Activated CD4-positive, alpha-beta memory T cell treated with anti-CD3 and anti-CD28 coated beads, Interleukin-2, amount 10 ng/mL, durations not matched to agents 7 days and 5 days (primary cell): ENCODE data around the gene AKT2. TPM values are rescaled to one million over a fixed set of nuclear protein-coding genes. Genes with fewer than 3 reads are reported as not detected.
"Not testable (repeated sequence)": the region's sequence is repeated elsewhere in the genome, so short reads cannot be mapped to it uniquely, and the experiment has no call there.

ENCODE experiments used
- CTCF ChIA-PET: fragments of 350-600 bp; sonication (Branson Sonifier 250); formaldehyde crosslinking; loops from one replicate; lab custom pipeline; 2021; ENCODE audit warnings: antibody characterized with exemption, inconsistent platforms; lab: Charles Lee
- POLR2A ChIA-PET: fragments of 350-600 bp; sonication (Branson Sonifier 250); formaldehyde crosslinking; loops from one replicate; lab custom pipeline; 2021; ENCODE audit warnings: antibody characterized with exemption; lab: Charles Lee
- DNase-seq: peaks from one replicate; pipeline ENCODE4 v3.0.0-alpha.2; 2020
- H3K27ac Mint-ChIP-seq: one replicate; pipeline ENCODE4 v1.8.0; 2021; ENCODE audit warnings: mild to moderate bottlenecking, mixed read lengths
- H3K27me3 Mint-ChIP-seq: one replicate; pipeline ENCODE4 v1.8.0; 2021; ENCODE audit warnings: mixed read lengths
- H3K36me3 Mint-ChIP-seq: one replicate; pipeline ENCODE4 v1.8.0; 2021; ENCODE audit warnings: low read depth, mixed read lengths
- H3K4me1 Mint-ChIP-seq: one replicate; pipeline ENCODE4 v1.8.0; 2021; ENCODE audit warnings: mixed read lengths
- H3K4me3 Mint-ChIP-seq: one replicate; pipeline ENCODE4 v1.8.0; 2021; ENCODE audit warnings: mild to moderate bottlenecking, mixed read lengths
- H3K9me3 Mint-ChIP-seq: one replicate; pipeline ENCODE4 v1.8.0; 2021; ENCODE audit warnings: mixed read lengths
- total RNA-seq, 2 experiments: library from RNA; stranded (reverse); gene quantifications; one replicate each; pipeline ENCODE4 v1.2.3, GENCODE V29; 2021

Gene AKT2
- total RNA-seq, 2 experiments from 2014 or later: 142 to 150 TPM

- peaks cover 20% of the 10 kb centered on the region for H3K4me1 Mint-ChIP-seq
- DNase-seq: peak; percentile 76
Observed at GRCh38 chr19:40221858-40222619, 63.1 kb downstream of the AKT2 start.

GRCh38 chr19:40220674-40221073 is 64.5 kb downstream of the AKT2 start:
- peaks cover 58% of the 10 kb centered on the region for H3K27me3 Mint-ChIP-seq
- ChIA-PET CTCF (interaction anchor here (1.2 kb wide), 1 partner anchor 81 kb away, joined by 6 read pairs; no protein-coding TSS in a partner anchor), POLR2A (no interaction called here)
- peaks cover 3% of the 10 kb centered on the region for H3K9me3 Mint-ChIP-seq
- DNase-seq: no peak
- H3K27ac Mint-ChIP-seq: no peak overlapping the region
- no peak overlapping the region for H3K4me3 Mint-ChIP-seq
- peaks cover 17% of the 10 kb centered on the region for H3K4me1 Mint-ChIP-seq
- H3K36me3 Mint-ChIP-seq: peaks cover 3% of the 10 kb centered on the region

More at GRCh38 chr19:40221858-40222619, 63.1 kb downstream of the AKT2 start:
- Mint-ChIP-seq H3K9me3 (peaks cover 3% of the 10 kb centered on the region), H3K27ac (no peak overlapping the region), H3K36me3 (peaks cover 3% of the 10 kb centered on the region), H3K27me3 (peaks cover 57% of the 10 kb centered on the region), H3K4me3 (no peak overlapping the region)
- CTCF ChIA-PET: no interaction called here
- POLR2A ChIA-PET: no interaction called here

GRCh38 chr19:40219721-40220276 is 65.3 kb downstream of the AKT2 start:
- POLR2A ChIA-PET: interaction anchor here (1.0 kb wide), 1 partner anchor 76 kb away, joined by 3 read pairs; no protein-coding TSS in a partner anchor
- H3K4me1 Mint-ChIP-seq: peaks cover 14% of the 10 kb centered on the region

GRCh38 chr19:40219029-40219428 is 66.1 kb downstream of the AKT2 start:
- Mint-ChIP-seq H3K27me3 (peaks cover 45% of the 10 kb centered on the region), H3K4me1 (peaks cover 14% of the 10 kb centered on the region)
- not testable (repeated sequence) for H3K9me3 Mint-ChIP-seq, DNase-seq, H3K27ac Mint-ChIP-seq, H3K36me3 Mint-ChIP-seq, H3K4me3 Mint-ChIP-seq
- ChIA-PET CTCF (interaction anchor here (0.7 kb wide), 1 partner anchor 19 kb away, joined by 5 read pairs; no protein-coding TSS in a partner anchor), POLR2A (interaction anchor here (0.6 to 1.0 kb wide), 2 partner anchors 75 to 329 kb away, joined by 3 read pairs; no protein-coding TSS in a partner anchor)

More at GRCh38 chr19:40219721-40220276, 65.3 kb downstream of the AKT2 start:
- Mint-ChIP-seq H3K9me3 (peaks cover 3% of the 10 kb centered on the region), H3K27me3 (peaks cover 51% of the 10 kb centered on the region), H3K4me3 (no peak overlapping the region), H3K36me3 (peaks cover 3% of the 10 kb centered on the region), H3K27ac (no peak overlapping the region)
- no peak for DNase-seq
- CTCF ChIA-PET: no interaction called here

GRCh38 chr19:40217934-40218890 is 66.9 kb downstream of the AKT2 start, which contains the start of gene TTC9B:
Gene TTC9B (minus strand): TSS chr19:40218384. CDS start chr19:40218381, 3 bp downstream.
- ChIA-PET CTCF (interaction anchor here (0.7 to 0.8 kb wide), 3 partner anchors 9 to 453 kb away, joined by 3 to 5 read pairs (median 3); no protein-coding TSS in a partner anchor), POLR2A (interaction anchor here (0.6 to 1.2 kb wide), 2 partner anchors 128 to 328 kb away, joined by 3 read pairs; no protein-coding TSS in a partner anchor)
- H3K4me3 Mint-ChIP-seq: no peak within 1 kb of the TSS
- H3K27me3 Mint-ChIP-seq: peaks cover 42% of the 10 kb centered on the region
- DNase-seq: peak; percentile 52
- peaks cover 3% of the 10 kb centered on the region for H3K9me3 Mint-ChIP-seq
- H3K36me3 Mint-ChIP-seq: peaks cover 3% of the 10 kb centered on the region
- peaks cover 14% of the 10 kb centered on the region for H3K4me1 Mint-ChIP-seq
- no peak within 1 kb of the TSS for H3K27ac Mint-ChIP-seq

GRCh38 chr19:40217027-40217810 is 67.9 kb downstream of the AKT2 start:
- no peak overlapping the region for H3K4me3 Mint-ChIP-seq
- DNase-seq: no peak
- ChIA-PET CTCF (interaction anchor here (0.6 to 1.0 kb wide), 3 partner anchors 10 to 179 kb away, joined by 3 to 4 read pairs (median 3); no protein-coding TSS in a partner anchor), POLR2A (interaction anchor here (1.2 kb wide), 1 partner anchor 127 kb away, joined by 3 read pairs; no protein-coding TSS in a partner anchor)
- peaks cover 3% of the 10 kb centered on the region for H3K9me3 Mint-ChIP-seq
- peaks cover 3% of the 10 kb centered on the region for H3K36me3 Mint-ChIP-seq
- H3K4me1 Mint-ChIP-seq: peaks cover 14% of the 10 kb centered on the region
- no peak overlapping the region for H3K27ac Mint-ChIP-seq
- H3K27me3 Mint-ChIP-seq: peaks cover 42% of the 10 kb centered on the region

GRCh38 chr19:40216777-40217026 is 68.4 kb downstream of the AKT2 start:
- Mint-ChIP-seq H3K27ac (no peak overlapping the region), H3K4me1 (peaks cover 10% of the 10 kb centered on the region), H3K36me3 (no peaks in the 10 kb centered on the region), H3K9me3 (no peaks in the 10 kb centered on the region), H3K4me3 (no peak overlapping the region), H3K27me3 (peaks cover 38% of the 10 kb centered on the region)
- no peak for DNase-seq
- CTCF ChIA-PET: interaction anchor here (1.0 kb wide), 1 partner anchor 13 kb away, joined by 4 read pairs; no protein-coding TSS in a partner anchor
- POLR2A ChIA-PET: no interaction called here

- Mint-ChIP-seq H3K9me3 (no peaks in the 10 kb centered on the region), H3K4me3 (no peak overlapping the region), H3K36me3 (no peaks in the 10 kb centered on the region), H3K27ac (no peak overlapping the region), H3K27me3 (peaks cover 36% of the 10 kb centered on the region), H3K4me1 (peaks cover 10% of the 10 kb centered on the region)
- CTCF ChIA-PET: interaction anchor here (1.0 kb wide), 1 partner anchor 13 kb away, joined by 4 read pairs; no protein-coding TSS in a partner anchor
- POLR2A ChIA-PET: no interaction called here
- no peak for DNase-seq
Observed at GRCh38 chr19:40216013-40216776, 69.0 kb downstream of the AKT2 start.

- no peaks in the 10 kb centered on the region for H3K9me3 Mint-ChIP-seq
- H3K36me3 Mint-ChIP-seq: no peaks in the 10 kb centered on the region
- H3K27ac Mint-ChIP-seq: no peak overlapping the region
- CTCF ChIA-PET: no interaction called here
- H3K27me3 Mint-ChIP-seq: peaks cover 30% of the 10 kb centered on the region
- POLR2A ChIA-PET: no interaction called here
- H3K4me3 Mint-ChIP-seq: no peak overlapping the region
- no peak for DNase-seq
- H3K4me1 Mint-ChIP-seq: peaks cover 10% of the 10 kb centered on the region
Observed at GRCh38 chr19:40214936-40215335, 70.2 kb downstream of the AKT2 start.

GRCh38 chr19:40213882-40214570 is 71.1 kb downstream of the AKT2 start:
- CTCF ChIA-PET: no interaction called here
- Mint-ChIP-seq H3K27me3 (peaks cover 21% of the 10 kb centered on the region), H3K36me3 (no peaks in the 10 kb centered on the region), H3K9me3 (no peaks in the 10 kb centered on the region), H3K4me3 (no peak overlapping the region), H3K4me1 (peaks cover 10% of the 10 kb centered on the region), H3K27ac (no peak overlapping the region)
- DNase-seq: no peak
- POLR2A ChIA-PET: no interaction called here

- no peak for DNase-seq
- Mint-ChIP-seq H3K4me1 (peaks cover 7% of the 10 kb centered on the region), H3K36me3 (no peaks in the 10 kb centered on the region), H3K27ac (no peak overlapping the region), H3K9me3 (no peaks in the 10 kb centered on the region), H3K4me3 (no peak overlapping the region), H3K27me3 (peaks cover 15% of the 10 kb centered on the region)
- ChIA-PET CTCF (no interaction called here), POLR2A (no interaction called here)
Observed at GRCh38 chr19:40213251-40213829, 71.8 kb downstream of the AKT2 start.
